OCI-M1 (cell line): ENCODE data around the gene PC.
"Not testable (repeated sequence)": the region's sequence is repeated elsewhere in the genome, so short reads cannot be mapped to it uniquely, and the experiment has no call there.

Experiments used
- DNase-seq: peaks from one replicate; lab custom pipeline; 2025; lab: John Stamatoyannopoulos, UW

Gene PC

DNA sequence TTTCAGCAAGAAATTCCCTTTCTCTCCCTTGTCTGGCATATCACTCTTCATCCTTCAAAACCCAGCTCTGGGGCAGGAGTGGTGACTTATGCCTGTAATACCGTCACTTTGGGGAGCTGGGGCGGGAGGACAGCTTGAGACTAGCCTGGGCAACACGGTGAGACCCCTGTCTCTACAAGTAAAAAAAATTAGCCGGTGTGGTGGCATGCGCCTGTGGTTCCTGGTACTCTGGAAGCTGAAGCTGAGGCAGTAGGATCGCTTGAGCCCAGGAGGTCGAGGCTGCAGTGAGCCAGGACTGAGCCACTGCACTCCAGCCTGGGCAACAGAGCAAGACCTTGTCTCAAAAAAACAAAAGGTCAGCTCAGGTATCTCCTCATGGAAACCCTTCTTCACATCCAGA, 116.3 kb downstream of the PC start:
- DNase-seq = no peak

DNA sequence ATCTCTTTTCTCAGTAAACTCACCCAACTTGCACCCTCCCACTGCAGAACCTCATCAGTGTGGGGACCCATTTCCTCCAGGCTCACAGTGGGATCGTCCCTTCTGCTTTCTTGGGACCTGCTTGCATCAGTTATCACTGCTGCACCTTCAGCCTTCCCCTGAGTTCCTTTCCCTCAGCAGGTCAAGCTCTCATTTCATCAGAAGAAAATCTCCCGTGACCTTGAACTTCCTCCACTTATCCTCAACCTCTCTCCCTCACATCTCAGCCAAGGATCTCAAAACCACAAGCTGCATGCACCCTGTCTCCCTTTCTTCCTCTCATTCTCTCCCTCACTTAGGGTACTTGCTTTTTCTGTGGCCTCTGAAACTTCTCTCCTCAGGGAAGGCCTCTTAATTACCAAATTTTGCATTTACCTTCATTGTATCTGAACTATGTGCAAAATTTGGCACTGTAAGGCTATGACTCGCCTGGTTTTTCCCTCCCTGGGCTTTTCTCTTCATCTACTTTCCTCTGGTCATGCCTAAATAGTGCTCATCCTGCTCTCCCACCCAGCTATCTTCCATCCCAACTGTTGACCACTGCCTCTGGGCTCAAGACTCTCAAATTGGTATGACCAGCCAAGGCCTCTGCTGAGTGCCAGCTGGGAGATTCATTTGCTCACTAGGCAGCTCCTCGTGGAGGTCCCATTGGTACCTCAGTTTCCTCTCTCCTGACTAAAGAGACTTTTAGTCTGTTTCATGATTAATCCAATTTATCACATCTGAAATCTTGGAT, 117.7 kb downstream of the PC start:
- DNase-seq = peak; percentile 29

DNA sequence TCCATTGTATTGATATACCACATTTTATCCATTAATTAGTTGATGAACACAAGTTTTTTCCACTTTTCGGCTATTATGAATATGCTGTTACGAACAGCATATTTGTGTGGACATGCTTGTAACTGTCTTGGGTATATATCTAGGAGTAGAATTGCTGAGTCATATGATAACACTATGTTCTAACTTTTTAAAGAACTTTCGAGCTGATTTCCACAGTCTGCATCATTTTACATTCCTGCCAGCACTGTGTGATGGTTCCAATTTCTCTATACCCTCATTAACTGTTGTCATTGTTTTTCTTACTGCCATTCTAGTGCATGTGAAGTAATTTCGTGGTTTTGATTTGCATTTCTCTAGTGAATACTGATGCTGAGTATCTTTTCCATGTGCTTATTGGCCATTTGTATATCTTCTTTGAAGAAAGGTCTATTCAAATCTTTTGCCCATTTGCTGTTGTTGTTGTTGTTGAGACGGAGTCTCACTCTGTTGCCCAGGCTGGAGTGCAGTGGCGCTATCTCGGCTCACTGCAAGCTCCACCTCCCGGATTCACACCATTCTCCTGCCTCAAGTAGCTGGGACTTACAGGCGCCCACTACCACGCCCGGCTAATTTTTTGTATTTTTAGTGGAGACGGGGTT, 122.3 kb downstream of the PC start:
- DNase-seq = peak; percentile 64

DNA sequence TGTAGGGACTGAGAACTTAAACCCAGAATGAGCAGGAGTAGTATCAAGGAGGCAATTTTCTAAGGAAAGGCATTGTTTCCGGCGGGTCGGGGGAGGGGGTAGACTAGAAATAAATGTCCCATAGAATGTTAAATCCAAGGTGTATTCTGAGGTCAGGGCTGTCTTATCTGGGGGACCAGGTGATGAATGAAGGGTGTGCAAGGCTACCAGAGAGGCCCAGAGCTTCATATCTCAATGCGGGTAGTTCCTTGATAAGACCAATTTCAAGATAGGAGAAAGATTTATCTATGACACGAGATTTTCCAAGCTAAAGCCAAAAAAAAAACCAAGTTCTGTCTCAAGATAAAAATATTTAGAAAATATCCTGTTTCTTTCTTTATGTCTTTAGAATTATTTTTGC, 123.2 kb downstream of the PC start:
- DNase-seq = peak; percentile 26

DNA sequence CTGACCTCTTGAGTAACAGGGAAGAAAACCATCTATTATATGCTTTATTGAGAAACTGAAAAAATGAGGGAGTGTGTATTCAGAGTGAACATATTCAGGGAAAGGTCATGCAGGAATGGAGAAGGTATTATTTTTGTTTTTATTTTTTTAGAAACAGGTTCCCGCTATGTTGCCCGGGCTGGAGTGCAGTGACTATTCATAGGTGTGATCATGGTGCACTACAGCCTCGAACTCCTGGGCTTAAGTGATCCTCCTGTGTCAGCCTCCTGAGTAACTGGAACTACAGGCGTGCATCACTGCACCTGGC, 123.7 kb downstream of the PC start:
- DNase-seq = no peak

DNA sequence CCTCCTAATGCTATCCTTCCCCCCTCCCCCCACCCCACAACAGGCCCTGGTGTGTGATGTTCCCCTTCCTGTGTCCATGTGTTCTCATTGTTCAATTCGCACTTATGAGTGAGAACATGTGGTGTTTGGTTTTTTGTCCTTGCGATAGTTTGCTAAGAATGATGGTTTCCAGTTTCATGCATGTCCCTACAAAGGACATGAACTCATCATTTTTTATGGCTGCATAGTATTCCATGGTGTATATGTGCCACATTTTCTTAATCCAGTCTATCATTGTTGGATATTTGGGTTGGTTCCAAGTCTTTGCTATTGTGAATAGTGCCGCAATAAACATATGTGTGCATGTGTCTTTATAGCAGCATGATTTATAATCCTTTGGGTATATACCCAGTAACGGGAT, 133.6 kb downstream of the PC start:
- DNase-seq = not testable (repeated sequence)

DNA sequence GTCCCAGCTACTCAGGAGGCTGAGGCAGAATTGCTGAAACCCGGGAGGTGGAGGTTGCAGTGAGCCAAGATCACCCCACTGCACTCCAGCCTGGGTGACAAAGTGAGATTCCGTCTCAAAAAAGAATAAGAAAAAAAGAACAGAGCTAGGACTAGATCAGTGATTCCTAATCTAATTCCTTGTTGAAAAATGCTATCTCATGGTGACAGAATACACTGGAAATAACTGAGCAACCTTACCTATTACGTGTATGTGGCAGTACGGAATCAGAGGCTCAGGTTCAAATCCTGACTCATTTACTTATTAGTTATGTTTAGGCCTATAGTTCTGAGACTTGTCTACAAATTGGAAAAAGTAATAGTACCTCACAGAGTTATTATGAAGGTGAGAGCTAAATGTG, 134.5 kb downstream of the PC start:
- no peak for DNase-seq

DNA sequence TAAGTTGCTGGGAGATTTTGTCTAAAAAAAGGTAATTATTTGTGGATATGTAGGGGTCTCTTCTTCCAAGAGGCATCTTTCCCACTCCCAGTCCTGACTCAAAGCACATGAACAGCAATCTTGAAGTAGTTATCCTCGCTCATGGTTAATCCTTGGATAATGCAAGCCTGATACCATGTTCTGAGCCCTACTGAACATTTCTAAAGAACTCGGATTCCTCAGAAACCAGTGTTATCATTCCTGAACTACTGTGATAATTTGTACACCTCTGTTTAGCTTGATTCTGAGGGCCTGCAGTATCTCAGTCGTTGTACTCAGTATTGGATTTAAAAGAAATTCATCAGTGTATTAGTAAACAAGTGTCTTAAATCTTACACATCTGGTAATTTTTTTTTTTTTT, 137.3 kb downstream of the PC start:
- DNase-seq = no peak

DNA sequence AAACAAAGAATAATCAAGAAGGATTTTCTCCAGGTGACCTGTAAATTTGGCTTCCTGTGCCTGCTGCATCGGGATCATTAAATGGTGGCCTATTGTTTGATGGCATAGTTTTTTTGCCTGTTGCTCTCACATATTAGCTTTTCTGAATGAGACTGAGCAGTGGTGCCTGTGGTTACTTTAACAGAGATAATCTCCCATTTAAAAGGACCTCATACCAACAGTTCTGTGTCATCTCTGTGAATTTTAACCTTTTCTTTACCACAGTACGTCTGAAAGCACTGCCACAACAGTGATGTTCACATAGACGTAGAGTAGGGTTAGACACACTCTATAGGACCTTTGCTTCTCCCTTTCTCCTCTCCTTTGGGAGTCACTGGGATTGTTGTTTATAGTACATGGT, 137.8 kb downstream of the PC start:
- no peak for DNase-seq

DNA sequence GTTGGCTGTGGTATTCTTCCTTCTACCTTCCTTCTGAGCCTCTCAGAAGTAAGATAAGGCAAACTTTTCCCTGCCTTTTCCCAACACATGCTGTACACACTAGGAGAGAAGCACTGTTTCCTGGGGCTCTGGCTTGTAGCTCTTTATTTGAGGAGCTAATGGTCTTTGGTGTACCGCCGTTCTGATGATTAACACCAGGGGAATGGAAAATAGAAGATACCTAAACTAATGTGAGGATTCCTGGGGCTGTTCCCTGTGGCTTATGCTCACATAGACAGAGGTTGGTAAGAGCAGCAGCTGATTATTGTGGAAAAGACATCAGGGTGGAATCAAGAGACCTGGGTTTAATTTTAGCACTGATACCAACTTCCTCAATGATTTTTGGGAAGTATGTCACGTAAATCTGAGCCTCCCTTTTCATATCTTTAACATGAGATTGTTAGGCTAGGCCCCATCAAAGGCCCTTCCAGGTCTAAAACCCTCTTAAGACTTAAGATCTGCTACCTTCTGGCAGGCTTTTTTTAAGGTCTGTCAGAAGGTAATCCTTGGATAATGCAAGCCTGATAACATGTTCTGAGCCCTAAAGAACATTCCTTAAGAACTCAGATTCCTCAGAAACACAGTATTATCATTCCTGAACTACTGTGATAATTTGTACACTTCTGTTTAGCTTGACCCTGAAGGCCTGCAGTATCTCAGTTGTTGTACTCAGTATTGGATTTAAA, 139.8 kb downstream of the PC start:
- no peak for DNase-seq

DNA sequence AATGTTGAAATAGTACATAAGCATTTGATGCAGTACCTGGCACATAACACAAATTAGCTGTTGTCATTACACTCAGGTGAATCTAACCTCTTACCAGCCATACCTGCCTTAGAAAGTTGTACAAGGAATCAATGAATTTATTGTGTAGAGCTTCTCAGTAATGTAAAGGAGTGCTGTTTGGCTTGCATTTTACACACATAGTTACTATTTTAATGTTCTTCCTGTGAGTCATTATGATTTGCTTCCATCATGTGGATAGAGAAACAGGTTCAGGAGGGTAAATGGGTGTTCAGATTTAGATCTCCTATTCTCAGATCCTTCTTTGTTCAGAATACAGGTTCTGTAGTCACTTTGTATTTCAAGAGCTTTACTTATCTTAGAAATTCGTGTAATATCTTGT, 142.5 kb downstream of the PC start:
- DNase-seq = no peak

DNA sequence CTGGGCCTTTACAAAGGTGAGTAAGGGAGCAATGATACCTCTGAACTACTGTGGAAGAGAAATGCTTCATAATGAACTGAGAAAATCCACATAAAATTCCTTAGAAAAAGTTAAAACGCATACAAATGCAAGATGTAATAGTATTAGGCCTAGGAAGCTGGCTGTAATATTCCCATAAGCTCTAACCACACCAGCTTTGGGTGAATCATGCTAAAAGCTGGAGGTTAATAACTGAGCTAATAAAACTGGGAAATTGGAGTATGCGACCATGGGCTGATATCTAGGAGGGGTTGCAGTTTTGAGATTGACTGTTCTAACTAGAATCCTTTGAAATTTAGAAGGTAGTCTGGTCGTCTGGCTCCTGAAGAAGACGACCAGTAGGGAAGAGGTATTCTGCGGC, 143.5 kb downstream of the PC start:
- DNase-seq = no peak

DNA sequence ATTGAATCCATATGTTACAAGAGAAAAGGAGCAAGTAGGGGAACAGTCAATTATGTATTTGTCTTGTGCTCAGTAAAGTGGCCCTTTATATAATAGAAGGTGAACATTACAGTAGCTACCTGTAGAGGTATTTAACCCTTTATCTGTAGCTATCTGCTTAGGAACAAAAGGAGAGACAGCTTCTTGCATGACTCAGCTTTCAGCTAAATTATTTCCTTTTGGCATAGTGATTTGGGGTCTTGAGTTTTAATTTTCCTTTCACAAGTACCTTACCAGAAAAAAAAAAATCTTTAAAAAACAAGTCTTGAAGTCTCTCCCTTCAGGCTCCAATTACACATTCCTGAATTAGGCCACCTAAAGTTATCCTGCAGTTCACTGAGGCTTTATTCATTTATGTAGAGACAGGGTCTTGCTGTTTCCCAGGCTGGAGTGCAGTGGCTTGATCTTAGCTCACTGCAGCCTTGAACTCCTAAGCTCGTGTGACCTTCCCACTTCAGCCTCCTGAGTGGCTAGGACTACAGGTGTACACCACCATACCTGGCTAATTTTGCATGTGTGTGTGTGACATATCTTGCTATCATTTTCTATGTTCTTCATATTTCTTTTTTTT, 147.5 kb downstream of the PC start:
- no peak for DNase-seq

DNA sequence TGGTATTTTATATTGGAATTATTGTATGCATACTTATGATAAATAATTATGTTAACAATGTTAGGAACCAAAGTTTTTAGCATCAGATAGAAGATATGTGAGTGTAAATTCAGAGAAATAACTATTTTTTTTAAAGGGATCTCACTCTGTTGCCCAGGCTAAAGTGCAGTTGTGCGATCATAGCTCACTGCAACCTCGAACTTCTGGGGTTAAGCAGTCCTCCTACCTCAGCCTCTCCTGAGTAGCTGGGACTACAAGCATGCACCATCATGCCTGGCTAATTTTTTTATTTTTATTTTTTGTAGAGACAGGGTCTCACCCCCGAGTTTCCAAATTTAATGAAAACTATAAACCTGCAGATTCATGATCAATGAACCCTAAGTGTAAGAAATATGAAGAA, 148.6 kb downstream of the PC start:
- no peak for DNase-seq

DNA sequence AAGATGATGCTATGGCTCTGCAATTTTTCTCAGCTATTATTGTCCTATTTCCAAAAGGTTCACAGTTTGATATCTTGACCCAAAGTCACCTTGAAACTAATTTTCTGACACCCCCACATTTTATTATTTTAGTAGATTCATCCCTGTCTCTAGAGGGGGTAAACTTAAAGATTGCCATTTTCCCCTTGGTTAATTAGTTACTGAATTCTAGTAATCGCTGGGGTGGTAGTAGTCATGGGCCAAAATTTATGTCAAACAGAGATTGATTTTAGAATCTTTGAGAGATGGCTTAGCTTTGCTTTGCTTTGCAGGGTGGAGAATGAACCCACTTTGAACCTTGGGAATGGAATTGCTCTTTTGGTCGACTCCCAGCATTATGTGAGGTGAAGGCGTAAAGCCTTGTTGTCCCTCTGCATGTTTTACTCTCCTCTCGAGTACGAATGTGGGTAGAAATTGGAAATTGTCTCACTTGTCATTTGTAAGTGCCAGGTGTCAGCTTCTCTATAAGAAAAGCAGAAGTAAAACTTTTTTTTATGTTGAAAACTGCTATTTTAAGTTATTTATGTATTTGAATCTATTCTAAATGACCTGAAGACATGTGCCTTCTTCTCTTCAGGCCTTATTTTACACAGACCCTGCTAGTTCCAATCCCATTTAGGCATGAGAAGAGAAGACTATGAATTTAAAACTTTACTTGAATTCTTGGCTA, 157.3 kb downstream of the PC start:
- no peak for DNase-seq

DNA sequence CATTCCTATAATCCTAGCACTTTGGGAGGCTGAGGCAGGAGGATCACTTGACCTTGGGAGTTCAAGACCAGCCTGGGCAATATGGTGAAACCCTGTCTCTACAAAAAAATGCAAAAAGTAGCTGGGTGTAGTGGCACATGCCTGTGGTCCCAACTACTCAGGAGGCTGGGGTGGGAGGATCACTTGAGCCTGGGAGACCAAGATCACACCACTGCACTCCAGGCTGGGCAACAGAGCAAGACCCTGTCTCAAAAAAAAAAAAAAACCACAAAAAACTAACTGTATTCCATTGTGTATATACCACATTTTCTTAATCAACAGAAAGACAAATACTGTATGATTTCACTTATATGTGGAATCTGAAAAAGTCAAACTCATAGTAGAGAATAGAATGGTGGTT, 158.4 kb downstream of the PC start:
- not testable (repeated sequence) for DNase-seq
